Neural progenitor cell (in vitro differentiated cells): ENCODE data around the gene UBR3. TPM values are rescaled to one million over a fixed set of nuclear protein-coding genes. Genes with fewer than 3 reads are reported as not detected.
"Not testable (repeated sequence)": the region's sequence is repeated elsewhere in the genome, so short reads cannot be mapped to it uniquely, and the experiment has no call there.

ENCODE experiments used
- DNase-seq: peaks from one replicate; pipeline ENCODE4 v3.0.0-alpha.2; 2016; ENCODE audit warnings: low spot score
- H2AFZ ChIP-seq: fragments of 200-600 bp; sonication (generic); replicated peaks from 2 replicates; pipeline ENCODE4 v1.6.1; 2016; ENCODE audit warnings: antibody characterized with exemption
- H3F3A ChIP-seq: fragments of 200-600 bp; sonication (generic); 2 replicates; pipeline ENCODE4 v1.6.1; 2016; ENCODE audit warnings: antibody characterized with exemption, low read depth
- H3K27ac ChIP-seq: fragments of 200-600 bp; sonication (generic); 2 replicates; pipeline ENCODE4 v1.5.1; 2016; ENCODE audit warnings: mild to moderate bottlenecking
- H3K27me3 ChIP-seq: fragments of 200-600 bp; sonication (generic); 2 replicates; pipeline ENCODE4 v1.6.1; 2016; ENCODE audit warnings: mild to moderate bottlenecking, moderate library complexity
- H3K36me3 ChIP-seq: fragments of 200-600 bp; sonication (generic); 2 replicates; pipeline ENCODE4 v1.5.1; 2016
- H3K4me1 ChIP-seq: fragments of 200-600 bp; sonication (generic); 2 replicates; pipeline ENCODE4 v1.6.1; 2016; ENCODE audit warnings: mixed run types
- H3K4me2 ChIP-seq: fragments of 200-600 bp; sonication (generic); 2 replicates; pipeline ENCODE4 v1.6.1; 2016
- H3K4me3 ChIP-seq: fragments of 200-600 bp; sonication (generic); 2 replicates; pipeline ENCODE4 v1.5.1; 2016
- H3K79me2 ChIP-seq: fragments of 200-600 bp; sonication (generic); 2 replicates; pipeline ENCODE4 v1.6.1; 2016; ENCODE audit warnings: low read depth
- H3K9ac ChIP-seq: fragments of 200-600 bp; sonication (generic); 2 replicates; pipeline ENCODE4 v1.6.1; 2016
- H3K9me3 ChIP-seq: fragments of 200-600 bp; sonication (generic); 2 replicates; pipeline ENCODE4 v1.5.1; 2016; ENCODE audit warnings: low read depth
- H4K20me1 ChIP-seq: fragments of 200-600 bp; sonication (generic); 2 replicates; pipeline ENCODE4 v1.6.1; 2016; ENCODE audit warnings: low read depth
- H3K27ac Mint-ChIP-seq: 3 replicates; pipeline ENCODE4 v1.8.0; 2021; ENCODE audit warnings: mixed read lengths
- H3K27me3 Mint-ChIP-seq: 2 replicates; pipeline ENCODE4 v1.8.0; 2022; ENCODE audit warnings: low read depth, mild to moderate bottlenecking, inconsistent platforms, moderate library complexity, mixed read lengths; ENCODE audit not compliant: insufficient read depth
- H3K36me3 Mint-ChIP-seq: 3 replicates; pipeline ENCODE4 v1.8.0; 2021; ENCODE audit warnings: mixed read lengths
- H3K4me1 Mint-ChIP-seq: 3 replicates; pipeline ENCODE4 v1.8.0; 2021; ENCODE audit warnings: mixed read lengths
- H3K4me3 Mint-ChIP-seq: 3 replicates; pipeline ENCODE4 v1.8.0; 2021; ENCODE audit warnings: mild to moderate bottlenecking, moderate library complexity, mixed read lengths
- H3K9me3 Mint-ChIP-seq: 3 replicates; pipeline ENCODE4 v1.8.0; 2020; ENCODE audit warnings: mixed read lengths
- CTCF ChIP-seq: fragments of 200-600 bp; sonication (generic); IDR thresholded peaks from 2 replicates; pipeline ENCODE4 v1.5.1; 2017; ENCODE audit warnings: antibody characterized with exemption, mild to moderate bottlenecking
- EZH2 ChIP-seq: fragments of 200-600 bp; sonication (generic); IDR thresholded peaks from 2 replicates; pipeline ENCODE4 v1.6.1; 2017; ENCODE audit warnings: antibody characterized with exemption, mild to moderate bottlenecking, moderate library complexity
- EZH2phosphoT487 ChIP-seq: fragments of 200-600 bp; sonication (generic); IDR thresholded peaks from 2 replicates; pipeline ENCODE4 v1.6.1; 2017; ENCODE audit warnings: antibody characterized with exemption
- total RNA-seq: library from RNA; depleted of rRNA; stranded (reverse); fragments of >200 nt; gene quantifications from 2 replicates; pipeline ENCODE4 v1.2.3, GENCODE V29; 2015; ENCODE audit warnings: low replicate concordance

The UBR3 gene
- total RNA-seq, 1 donor from 2014 or later: 31.7 TPM

GRCh38 chr2:169815849-169816248, 11.4 kb upstream of the UBR3 start:
- H3K4me1 Mint-ChIP-seq: no peaks in the 10 kb centered on the region
- Histone ChIP-seq H3K9me3 (no peaks in the 10 kb centered on the region), H3K36me3 (peaks cover 50% of the 10 kb centered on the region), H3K27me3 (no peaks in the 10 kb centered on the region), H3F3A (peaks cover 42% of the 10 kb centered on the region), H3K79me2 (peaks cover 35% of the 10 kb centered on the region), H2AFZ (no peak overlapping the region), H3K4me3 (no peak overlapping the region), H3K4me1 (peaks cover 18% of the 10 kb centered on the region), H4K20me1 (peaks cover 8% of the 10 kb centered on the region), H3K27ac (no peak overlapping the region), H3K4me2 (no peak overlapping the region), H3K9ac (no peak overlapping the region)
- TF ChIP-seq EZH2 (no peak), EZH2phosphoT487 (no peak), CTCF (no peak)
- peaks cover 14% of the 10 kb centered on the region for H3K9me3 Mint-ChIP-seq
- H3K36me3 Mint-ChIP-seq: peaks cover 50% of the 10 kb centered on the region
- no peak for DNase-seq
- no peak overlapping the region for H3K27ac Mint-ChIP-seq
- peaks cover 5% of the 10 kb centered on the region for H3K27me3 Mint-ChIP-seq
- no peak overlapping the region for H3K4me3 Mint-ChIP-seq

- H2AFZ ChIP-seq, H3K9ac ChIP-seq, H3K4me1 Mint-ChIP-seq, H3K27ac Mint-ChIP-seq, H3K4me1 ChIP-seq, DNase-seq, H3K9me3 ChIP-seq, H3K4me3 Mint-ChIP-seq, H3K27ac ChIP-seq, H3K27me3 Mint-ChIP-seq, H3K4me2 ChIP-seq, H4K20me1 ChIP-seq, H3K27me3 ChIP-seq, H3K4me3 ChIP-seq: not testable (repeated sequence)
- Mint-ChIP-seq H3K9me3 (peaks cover 14% of the 10 kb centered on the region), H3K36me3 (peaks cover 48% of the 10 kb centered on the region)
- Histone ChIP-seq H3F3A (peaks cover 31% of the 10 kb centered on the region), H3K79me2 (peaks cover 46% of the 10 kb centered on the region), H3K36me3 (peaks cover 39% of the 10 kb centered on the region)
Measured at GRCh38 chr2:169816961-169817360, 10.3 kb upstream of the UBR3 start.

DNA sequence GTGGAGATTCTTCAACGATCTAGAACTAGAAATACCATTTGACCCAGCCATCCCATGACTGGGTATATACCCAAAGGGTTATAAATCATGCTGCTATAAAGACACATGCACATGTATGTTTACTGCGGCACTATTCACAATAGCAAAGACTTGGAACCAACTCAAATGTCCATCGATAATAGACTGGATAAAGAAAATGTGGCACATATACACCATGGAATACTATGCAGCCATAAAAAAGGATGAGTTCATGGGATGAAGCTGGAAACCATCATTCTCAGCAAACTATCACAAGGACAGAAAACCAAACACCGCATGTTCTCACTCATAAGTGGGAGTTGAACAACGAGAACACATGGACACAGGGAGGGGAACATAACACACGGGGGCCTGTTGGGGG, 9.9 kb upstream of the UBR3 start:
- peaks cover 35% of the 10 kb centered on the region for H3K36me3 ChIP-seq
- H3K4me2 ChIP-seq, H3K9ac ChIP-seq, DNase-seq, H3K27ac ChIP-seq, H3K27me3 Mint-ChIP-seq, H3K27me3 ChIP-seq, H4K20me1 ChIP-seq, H3K4me3 ChIP-seq, H3K27ac Mint-ChIP-seq, H3K4me3 Mint-ChIP-seq, H3K9me3 ChIP-seq, H2AFZ ChIP-seq, H3K4me1 Mint-ChIP-seq: not testable (repeated sequence)
- Mint-ChIP-seq H3K9me3 (peaks cover 14% of the 10 kb centered on the region), H3K36me3 (peaks cover 46% of the 10 kb centered on the region)
- H3K79me2 ChIP-seq: peaks cover 50% of the 10 kb centered on the region
- peaks cover 14% of the 10 kb centered on the region for H3K4me1 ChIP-seq
- H3F3A ChIP-seq: peaks cover 27% of the 10 kb centered on the region

- H3K27ac ChIP-seq: no peak overlapping the region
- no peaks in the 10 kb centered on the region for H3K9me3 ChIP-seq
- Mint-ChIP-seq H3K4me3 (no peak overlapping the region), H3K9me3 (peaks cover 14% of the 10 kb centered on the region), H3K27me3 (peaks cover 5% of the 10 kb centered on the region), H3K4me1 (peaks cover 15% of the 10 kb centered on the region), H3K36me3 (peaks cover 43% of the 10 kb centered on the region), H3K27ac (no peak overlapping the region)
- DNase-seq: no peak
- TF ChIP-seq EZH2phosphoT487: no peak
- no peak for TF ChIP-seq CTCF
- TF ChIP-seq EZH2: no peak
- H4K20me1 ChIP-seq: peaks cover 8% of the 10 kb centered on the region
- H3K27me3 ChIP-seq: no peaks in the 10 kb centered on the region
- peaks cover 14% of the 10 kb centered on the region for H3K4me1 ChIP-seq
- H3K4me3 ChIP-seq: no peak overlapping the region
- peaks cover 59% of the 10 kb centered on the region for H3K79me2 ChIP-seq
- no peak overlapping the region for H2AFZ ChIP-seq
- H3K36me3 ChIP-seq: peaks cover 31% of the 10 kb centered on the region
- no peak overlapping the region for H3K9ac ChIP-seq
- peaks cover 21% of the 10 kb centered on the region for H3F3A ChIP-seq
- no peak overlapping the region for H3K4me2 ChIP-seq
Measured at GRCh38 chr2:169818241-169818640, 9.0 kb upstream of the UBR3 start.
